HCT116 (cell line): Measurements from ENCODE around the gene YIPF3. TPM values are rescaled to one million over a fixed set of nuclear protein-coding genes. Genes with fewer than 3 reads are reported as not detected.

Experiments used
- ATAC-seq: fragments of 200-7000 bp; cut with Tn5 transposase; 2 replicates; pipeline ENCODE4 v1.9.1; 2020; ENCODE audit warnings: mild to moderate bottlenecking, moderate library complexity
- BruUV-seq: library from RNA; stranded (reverse); fragments of 400-500 nt; replicated peaks from 2 replicates; lab custom pipeline; 2021; lab: Mats Ljungman, UMichigan
- CTCF ChIA-PET: fragments of 300-600 bp; sonication (Branson Sonifier 250); formaldehyde crosslinking; loops from one replicate; lab custom pipeline; 2021; ENCODE audit warnings: antibody characterized with exemption; lab: Charles Lee
- POLR2A ChIA-PET: fragments of 300-600, 350-600 bp; sonication (Branson Sonifier 250); formaldehyde crosslinking; loops from one replicate; lab custom pipeline; 2021; ENCODE audit warnings: antibody characterized with exemption; lab: Charles Lee
- RAD21 ChIA-PET, 2 experiments: fragments of 300-600 bp; sonication (Branson Sonifier 250); formaldehyde crosslinking; loops; one replicate each; lab custom pipeline; 2023; ENCODE audit warnings: low total read pairs in 2 of 2; ENCODE audit not compliant: uncharacterized antibody in 2 of 2, unreplicated experiment in 2 of 2, low non-redundant PET in 1 of 2; lab: Charles Lee
- DNase-seq: peaks from one replicate; pipeline ENCODE4 v3.0.0-alpha.2; 2010; ENCODE audit warnings: low read depth, low spot score
- H2AFZ ChIP-seq: fragments of 200-600 bp; shearing (Covaris generic), sonication (generic); 2 replicates; pipeline ENCODE4 v1.6.1; 2017; ENCODE audit warnings: low read depth, mixed run types, mixed read lengths, antibody characterized with exemption, low read length; ENCODE audit not compliant: poor library complexity, severe bottlenecking
- H3K27ac ChIP-seq: 2 replicates; pipeline ENCODE4 v1.5.1; 2012; ENCODE audit warnings: low read depth, low read length
- H3K27me3 ChIP-seq: fragments of 200-600 bp; sonication (generic); 2 replicates; pipeline ENCODE4 v1.6.1; 2016; ENCODE audit warnings: mixed run types, low read length, mixed read lengths; ENCODE audit not compliant: insufficient read depth
- H3K36me3 ChIP-seq, 2 experiments: fragments of 200-500 bp in 1 of 2; fragments of 200-600 bp in 1 of 2; sonication (Bioruptor generic) in 1 of 2; sonication (generic) in 1 of 2; 2 replicates each; pipeline versions ENCODE4 v1.5.1 to v1.6.1; 2014 to 2016; ENCODE audit warnings: low read length in 2 of 2, inconsistent platforms in 1 of 2, mixed read lengths in 1 of 2, mixed run types in 1 of 2; ENCODE audit not compliant: insufficient read depth in 2 of 2, control insufficient read depth in 1 of 2
- H3K4me1 ChIP-seq, 2 experiments: fragments of 200-600 bp in 1 of 2; sonication (generic) in 1 of 2; 2 replicates each; pipeline versions ENCODE4 v1.5.1 to v1.6.1; 2012 to 2017; ENCODE audit warnings: low read length in 2 of 2, inconsistent platforms in 1 of 2, mild to moderate bottlenecking in 1 of 2, mixed read lengths in 1 of 2, mixed run types in 1 of 2, moderate library complexity in 1 of 2; ENCODE audit not compliant: insufficient read depth in 2 of 2, control insufficient read depth in 1 of 2
- H3K4me2 ChIP-seq: fragments of 200-600 bp; sonication (generic); 2 replicates; pipeline ENCODE4 v1.6.1; 2017; ENCODE audit warnings: mixed run types, low read length, mixed read lengths
- H3K4me3 ChIP-seq, 2 experiments: fragments of 200-600 bp in 1 of 2; sonication (generic) in 1 of 2; replicated peaks in 1 of 2; 2 replicates each; pipeline ENCODE4 v1.5.1; 2011 to 2016; ENCODE audit warnings: low read length in 2 of 2, control low read depth in 1 of 2, low read depth in 1 of 2, mild to moderate bottlenecking in 1 of 2, mixed read lengths in 1 of 2, mixed run types in 1 of 2
- H3K79me2 ChIP-seq: fragments of 200-600 bp; sonication (generic); 2 replicates; pipeline ENCODE4 v1.6.1; 2017; ENCODE audit warnings: mild to moderate bottlenecking, mixed run types, low read length, moderate library complexity, mixed read lengths; ENCODE audit not compliant: insufficient read depth
- H3K9ac ChIP-seq: fragments of 200-600 bp; sonication (generic); 2 replicates; pipeline ENCODE4 v1.6.1; 2016; ENCODE audit warnings: low read length, mixed read lengths
- H3K9me2 ChIP-seq: fragments of 200-600 bp; sonication (generic), shearing (Covaris generic); 2 replicates; pipeline ENCODE4 v1.6.1; 2017; ENCODE audit warnings: mixed run types, mild to moderate bottlenecking, moderate library complexity; ENCODE audit not compliant: insufficient read depth
- H3K9me3 ChIP-seq, 2 experiments: fragments of 200-500 bp in 1 of 2; fragments of 200-600 bp in 1 of 2; sonication (Bioruptor generic) in 1 of 2; sonication (generic) in 1 of 2; 2 replicates each; pipeline ENCODE4 v1.6.1; 2014 to 2017; ENCODE audit warnings: low read length in 2 of 2, mixed read lengths in 2 of 2, inconsistent platforms in 1 of 2, low read depth in 1 of 2, mild to moderate bottlenecking in 1 of 2, mixed run types in 1 of 2, moderate library complexity in 1 of 2; ENCODE audit not compliant: control insufficient read depth in 1 of 2, insufficient read depth in 1 of 2
- H4K20me1 ChIP-seq: fragments of 200-600 bp; sonication (generic), shearing (Covaris generic); 2 replicates; pipeline ENCODE4 v1.6.1; 2017; ENCODE audit warnings: mixed run types, mild to moderate bottlenecking, moderate library complexity; ENCODE audit not compliant: insufficient read depth
- ATF3 ChIP-seq: IDR thresholded peaks from 2 replicates; pipeline ENCODE4 v1.6.1; 2012
- CBX3 ChIP-seq: IDR thresholded peaks from 2 replicates; pipeline ENCODE4 v1.6.1; 2012; ENCODE audit warnings: low read depth
- CEBPB ChIP-seq: IDR thresholded peaks from 2 replicates; pipeline ENCODE4 v1.6.1; 2012; ENCODE audit warnings: low read depth
- JUND ChIP-seq: IDR thresholded peaks from 2 replicates; pipeline ENCODE4 v1.6.1; 2012
- POLR2A ChIP-seq: IDR thresholded peaks from 2 replicates; pipeline ENCODE4 v1.7.0; 2011; ENCODE audit warnings: borderline replicate concordance; ENCODE audit not compliant: insufficient read depth, insufficient read length; ENCODE audit errors: extremely low read depth
- POLR2AphosphoS5 ChIP-seq: IDR thresholded peaks from 2 replicates; pipeline ENCODE4 v1.6.1; 2011; ENCODE audit warnings: mild to moderate bottlenecking, low read depth, low read length, moderate library complexity
- RAD21 ChIP-seq: IDR thresholded peaks from 2 replicates; pipeline ENCODE4 v1.6.1; 2012; ENCODE audit warnings: low read depth, mild to moderate bottlenecking
- SRF ChIP-seq: IDR thresholded peaks from 2 replicates; pipeline ENCODE4 v1.6.1; 2012; ENCODE audit warnings: low read depth
- ZBTB33 ChIP-seq: IDR thresholded peaks from 2 replicates; pipeline ENCODE4 v1.6.1; 2011; ENCODE audit warnings: mild to moderate bottlenecking, low read length, moderate library complexity; ENCODE audit not compliant: insufficient replicate concordance; ENCODE audit errors: extremely low read depth
- ZFX ChIP-seq: fragments of 450-650 bp; IDR thresholded peaks from 2 replicates; pipeline ENCODE4 v1.6.1; 2017
- intact Hi-C: fragments of 100-400 bp; cut with micrococcal nuclease; formaldehyde crosslinking; loops from 2 replicates; pipeline ENCODE4 v1.10.0; 2022
- total RNA-seq: library from RNA; stranded (reverse); gene quantifications from one replicate; pipeline ENCODE4 v1.2.1, GENCODE V29; 2021; ENCODE audit not compliant: unreplicated experiment

Gene YIPF3
- total RNA-seq, 1 experiment from 2014 or later: 84.5 TPM

GRCh38 chr6:43472515-43472914 is 44.2 kb downstream of the YIPF3 start (continued):
- no peak for TF ChIP-seq ZBTB33
- no peak for TF ChIP-seq POLR2A
- no peak for TF ChIP-seq POLR2AphosphoS5
- no peak for TF ChIP-seq RAD21
- TF ChIP-seq CBX3: no peak
- no peak for TF ChIP-seq JUND
- no peak for TF ChIP-seq SRF
- TF ChIP-seq ZFX: no peak
- TF ChIP-seq CEBPB: no peak

GRCh38 chr6:43471399-43471798 is 45.3 kb downstream of the YIPF3 start:
- H3K27me3 ChIP-seq: no peaks in the 10 kb centered on the region
- no peaks in the 10 kb centered on the region for H4K20me1 ChIP-seq
- RAD21 ChIA-PET: no interaction called here
- no peak overlapping the region for H3K4me3 ChIP-seq
- CTCF ChIA-PET: interaction anchor here (1.1 kb wide), 1 partner anchor 14 kb away, joined by 3 read pairs; no protein-coding TSS in a partner anchor
- no TSS peak for BruUV-seq
- POLR2A ChIA-PET: interaction anchor here (0.7 kb wide), 1 partner anchor 300 kb away, joined by 8 read pairs; no protein-coding TSS in a partner anchor
- peak overlapping the region; percentile 22 for H2AFZ ChIP-seq
- H3K36me3 ChIP-seq: no peaks in the 10 kb centered on the region
- H3K4me1 ChIP-seq: peaks cover 18 to 21% of the 10 kb centered on the region in 2 experiments
- H3K9ac ChIP-seq: no peak overlapping the region
- no peak overlapping the region for H3K27ac ChIP-seq
- intact Hi-C loops: no loop called here
- peak overlapping the region; percentile 36; the same call in 1 of the 2 replicates for H3K4me2 ChIP-seq
- H3K9me2 ChIP-seq: no peaks in the 10 kb centered on the region
- no peak for DNase-seq
- no peak for TF ChIP-seq ATF3
- TF ChIP-seq CEBPB: no peak
- no peak for TF ChIP-seq ZBTB33
- H3K79me2 ChIP-seq: no peaks in the 10 kb centered on the region
- no peaks in the 10 kb centered on the region for H3K9me3 ChIP-seq
- ATAC-seq: no peak
